Measurements from ENCODE around the gene AKT1S1. TPM values are rescaled to one million over a fixed set of nuclear protein-coding genes. Genes with fewer than 3 reads are reported as not detected.

The AKT1S1 gene
- total and polyA plus RNA-seq, 2 of the 13 experiments (the other 11 are each of a cell fraction or from before 2014, with no cell fraction given) = 13.5 to 27.8 TPM

DNA sequence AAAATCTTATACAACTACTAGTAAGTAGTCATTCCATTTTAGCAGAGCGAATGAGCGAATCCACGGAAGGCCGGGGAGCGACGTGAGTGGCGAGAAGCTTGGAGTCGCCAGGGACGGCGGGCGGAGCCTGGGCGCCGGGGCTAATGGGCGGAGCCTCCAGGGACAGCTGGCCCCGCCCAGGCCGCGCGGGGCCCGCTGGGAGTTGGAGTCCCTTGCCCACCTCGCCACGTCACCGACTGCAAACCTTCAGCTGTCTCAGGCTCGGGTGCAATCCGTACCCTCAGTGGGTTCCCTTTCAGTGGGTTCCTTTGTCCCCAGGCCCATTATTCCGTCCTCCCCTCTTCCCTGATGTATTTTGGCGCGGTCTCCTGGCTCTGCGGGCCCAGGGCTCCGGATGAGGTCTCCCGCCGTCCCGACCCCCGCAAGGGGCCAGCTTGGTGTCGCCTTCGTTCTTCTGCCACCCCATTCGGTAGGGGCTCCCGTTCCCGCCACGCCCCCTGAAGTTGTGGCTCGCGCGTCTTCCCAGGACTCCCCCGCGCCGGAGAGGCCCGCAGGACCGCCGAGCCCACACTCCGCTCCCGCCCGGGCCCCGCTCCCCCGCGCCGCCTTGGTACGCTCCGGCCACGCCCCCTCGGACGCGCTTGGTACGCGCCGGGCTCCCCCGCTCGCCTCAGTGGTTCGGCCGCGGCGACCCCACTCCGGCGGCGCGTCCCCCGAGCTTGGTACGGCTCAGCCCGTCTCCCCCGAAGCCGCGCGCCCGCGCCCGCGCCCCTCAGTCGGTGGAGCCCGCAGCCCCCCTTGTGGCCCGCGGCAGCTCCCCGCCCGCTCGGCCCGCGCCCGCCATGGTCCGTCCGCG is 26.4 kb downstream of the AKT1S1 start, which contains the start of gene PTOV1 (continued):
- TF ChIP-seq, protein P1, sequence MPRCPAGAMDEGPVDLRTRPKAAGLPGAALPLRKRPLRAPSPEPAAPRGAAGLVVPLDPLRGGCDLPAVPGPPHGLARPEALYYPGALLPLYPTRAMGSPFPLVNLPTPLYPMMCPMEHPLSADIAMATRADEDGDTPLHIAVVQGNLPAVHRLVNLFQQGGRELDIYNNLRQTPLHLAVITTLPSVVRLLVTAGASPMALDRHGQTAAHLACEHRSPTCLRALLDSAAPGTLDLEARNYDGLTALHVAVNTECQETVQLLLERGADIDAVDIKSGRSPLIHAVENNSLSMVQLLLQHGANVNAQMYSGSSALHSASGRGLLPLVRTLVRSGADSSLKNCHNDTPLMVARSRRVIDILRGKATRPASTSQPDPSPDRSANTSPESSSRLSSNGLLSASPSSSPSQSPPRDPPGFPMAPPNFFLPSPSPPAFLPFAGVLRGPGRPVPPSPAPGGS (CRISPR knock-in tag; IDR thresholded peaks at IDR 0.05) = peak; percentile 75; the same call in 1 of the 2 replicates
- TF ChIP-seq PRMT3 (CRISPR knock-in tag; IDR thresholded peaks at IDR 0.05; ENCODE audit: borderline replicate concordance, low read depth) = no peak
- no peak for TF ChIP-seq SMAD3 (CRISPR knock-in tag; IDR thresholded peaks at IDR 0.05)
- TF ChIP-seq MAFG (CRISPR knock-in tag; IDR thresholded peaks at IDR 0.05) = no peak
- TF ChIP-seq ZNF24 (IDR thresholded peaks at IDR 0.05) = no peak
- peak; percentile 84; the same call in 1 of the 2 replicates for TF ChIP-seq ZNF337 (CRISPR knock-in tag; IDR thresholded peaks at IDR 0.05; ENCODE audit: borderline replicate concordance, low read depth)
- 0 out of 2 replicates have a peak, but pooled peaks have one; percentile 55 for TF ChIP-seq ATF7-NPFF (CRISPR knock-in tag; IDR thresholded peaks at IDR 0.05; ENCODE audit: low read depth)
- TF ChIP-seq ZBTB1 (CRISPR knock-in tag; IDR thresholded peaks at IDR 0.05; ENCODE audit: borderline replicate concordance) = no peak
- TF ChIP-seq EED (CRISPR knock-in tag; IDR thresholded peaks at IDR 0.05) = 0 out of 2 replicates have a peak, but pooled peaks have one; percentile 68
- TF ChIP-seq, protein P2, sequence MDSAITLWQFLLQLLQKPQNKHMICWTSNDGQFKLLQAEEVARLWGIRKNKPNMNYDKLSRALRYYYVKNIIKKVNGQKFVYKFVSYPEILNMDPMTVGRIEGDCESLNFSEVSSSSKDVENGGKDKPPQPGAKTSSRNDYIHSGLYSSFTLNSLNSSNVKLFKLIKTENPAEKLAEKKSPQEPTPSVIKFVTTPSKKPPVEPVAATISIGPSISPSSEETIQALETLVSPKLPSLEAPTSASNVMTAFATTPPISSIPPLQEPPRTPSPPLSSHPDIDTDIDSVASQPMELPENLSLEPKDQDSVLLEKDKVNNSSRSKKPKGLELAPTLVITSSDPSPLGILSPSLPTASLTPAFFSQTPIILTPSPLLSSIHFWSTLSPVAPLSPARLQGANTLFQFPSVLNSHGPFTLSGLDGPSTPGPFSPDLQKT (CRISPR knock-in tag; IDR thresholded peaks at IDR 0.05; ENCODE audit: borderline replicate concordance) = no peak
- TF ChIP-seq EEA1 (CRISPR knock-in tag; IDR thresholded peaks at IDR 0.05; ENCODE audit: borderline replicate concordance) = 0 out of 2 replicates have a peak, but pooled peaks have one; percentile 30
- no peak for TF ChIP-seq SMAD9 (CRISPR knock-in tag; IDR thresholded peaks at IDR 0.05)
- 0 out of 2 replicates have a peak, but pooled peaks have one; percentile 10 for TF ChIP-seq ZNF121 (CRISPR knock-in tag; IDR thresholded peaks at IDR 0.05)
- TF ChIP-seq, protein P3, sequence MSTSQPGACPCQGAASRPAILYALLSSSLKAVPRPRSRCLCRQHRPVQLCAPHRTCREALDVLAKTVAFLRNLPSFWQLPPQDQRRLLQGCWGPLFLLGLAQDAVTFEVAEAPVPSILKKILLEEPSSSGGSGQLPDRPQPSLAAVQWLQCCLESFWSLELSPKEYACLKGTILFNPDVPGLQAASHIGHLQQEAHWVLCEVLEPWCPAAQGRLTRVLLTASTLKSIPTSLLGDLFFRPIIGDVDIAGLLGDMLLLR (CRISPR knock-in tag; IDR thresholded peaks at IDR 0.05) = peak; percentile 29; the same call in 1 of the 2 replicates
- peak; percentile 56 for TF ChIP-seq PHF20 (CRISPR knock-in tag; IDR thresholded peaks at IDR 0.05)
- no peak for TF ChIP-seq KLF12 (CRISPR knock-in tag; IDR thresholded peaks at IDR 0.05; ENCODE audit: borderline replicate concordance)
- TF ChIP-seq TRIM24 (CRISPR knock-in tag; IDR thresholded peaks at IDR 0.05) = no peak
- TF ChIP-seq ZNF572 (CRISPR knock-in tag; IDR thresholded peaks at IDR 0.05) = no peak
- TF ChIP-seq, protein P4, sequence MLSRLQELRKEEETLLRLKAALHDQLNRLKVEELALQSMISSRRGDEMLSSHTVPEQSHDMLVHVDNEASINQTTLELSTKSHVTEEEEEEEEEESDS (CRISPR knock-in tag; IDR thresholded peaks at IDR 0.05; ENCODE audit: borderline replicate concordance) = no peak
- no peak; the same call in none of the 2 replicates for TF ChIP-seq IRF2 (CRISPR knock-in tag; IDR thresholded peaks at IDR 0.05)
- TF ChIP-seq, protein P5, sequence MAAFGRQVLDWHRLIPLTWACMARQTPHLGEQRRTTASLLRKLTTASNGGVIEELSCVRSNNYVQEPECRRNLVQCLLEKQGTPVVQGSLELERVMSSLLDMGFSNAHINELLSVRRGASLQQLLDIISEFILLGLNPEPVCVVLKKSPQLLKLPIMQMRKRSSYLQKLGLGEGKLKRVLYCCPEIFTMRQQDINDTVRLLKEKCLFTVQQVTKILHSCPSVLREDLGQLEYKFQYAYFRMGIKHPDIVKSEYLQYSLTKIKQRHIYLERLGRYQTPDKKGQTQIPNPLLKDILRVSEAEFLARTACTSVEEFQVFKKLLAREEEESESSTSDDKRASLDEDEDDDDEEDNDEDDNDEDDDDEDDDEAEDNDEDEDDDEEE (CRISPR knock-in tag; IDR thresholded peaks at IDR 0.05) = no peak
- TF ChIP-seq ZNF124 (CRISPR knock-in tag; IDR thresholded peaks at IDR 0.05) = no peak
- TF ChIP-seq, protein P6, sequence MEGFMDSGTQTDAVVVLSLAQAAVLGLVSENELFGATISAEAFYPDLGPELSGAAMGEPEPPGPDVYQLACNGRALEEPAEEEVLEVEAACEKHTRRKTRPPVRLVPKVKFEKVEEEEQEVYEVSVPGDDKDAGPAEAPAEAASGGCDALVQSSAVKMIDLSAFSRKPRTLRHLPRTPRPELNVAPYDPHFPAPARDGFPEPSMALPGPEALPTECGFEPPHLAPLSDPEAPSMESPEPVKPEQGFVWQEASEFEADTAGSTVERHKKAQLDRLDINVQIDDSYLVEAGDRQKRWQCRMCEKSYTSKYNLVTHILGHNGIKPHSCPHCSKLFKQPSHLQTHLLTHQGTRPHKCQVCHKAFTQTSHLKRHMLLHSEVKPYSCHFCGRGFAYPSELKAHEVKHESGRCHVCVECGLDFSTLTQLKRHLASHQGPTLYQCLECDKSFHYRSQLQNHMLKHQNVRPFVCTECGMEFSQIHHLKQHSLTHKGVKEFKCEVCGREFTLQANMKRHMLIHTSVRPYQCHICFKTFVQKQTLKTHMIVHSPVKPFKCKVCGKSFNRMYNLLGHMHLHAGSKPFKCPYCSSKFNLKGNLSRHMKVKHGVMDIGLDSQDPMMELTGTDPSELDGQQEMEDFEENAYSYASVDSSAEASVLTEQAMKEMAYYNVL (CRISPR knock-in tag; IDR thresholded peaks at IDR 0.05; ENCODE audit: borderline replicate concordance) = no peak
